ENCODE results near the gene PTPRD. TPM values are rescaled to one million over a fixed set of nuclear protein-coding genes. Genes with fewer than 3 reads are reported as not detected.

PTPRD gene
- total RNA-seq, 2 donors from 2014 or later: 60.1 to 75.7 TPM

GRCh38 chr9:10172476-10172875 lies 440.3 kb downstream of the PTPRD start:
- Histone ChIP-seq H3K27ac (no peak overlapping the region), H3K27me3 (no peaks in the 10 kb centered on the region), H3K9ac (ENCODE audit: low read depth in 2 of 2, low read length in 2 of 2) (no peak overlapping the region), H3K36me3 (no peaks in the 10 kb centered on the region), H3K4me1 (no peaks in the 10 kb centered on the region), H3K9me3 (no peaks in the 10 kb centered on the region), H3K4me3 (no peak overlapping the region)
- TF ChIP-seq CTCF (IDR thresholded peaks at IDR 0.05): no peak
- intact Hi-C loops (cut with DNase I): no loop called here
- DNase-seq: no peak

GRCh38 chr9:10168241-10168640 lies 444.6 kb downstream of the PTPRD start:
- no peak overlapping the region for H3K4me3 ChIP-seq
- no peak for TF ChIP-seq CTCF (IDR thresholded peaks at IDR 0.05)
- no peaks in the 10 kb centered on the region for H3K27me3 ChIP-seq
- H3K27ac ChIP-seq: no peak overlapping the region
- no peaks in the 10 kb centered on the region for H3K9me3 ChIP-seq
- no peak overlapping the region for H3K9ac ChIP-seq (ENCODE audit: low read depth in 2 of 2, low read length in 2 of 2)
- intact Hi-C loops (cut with DNase I): no loop called here
- H3K4me1 ChIP-seq: no peaks in the 10 kb centered on the region
- DNase-seq: no peak
- H3K36me3 ChIP-seq: no peaks in the 10 kb centered on the region

- no peak overlapping the region for H3K4me3 ChIP-seq
- H3K9me3 ChIP-seq: no peaks in the 10 kb centered on the region
- H3K36me3 ChIP-seq: no peaks in the 10 kb centered on the region
- no peaks in the 10 kb centered on the region for H3K27me3 ChIP-seq
- TF ChIP-seq CTCF (IDR thresholded peaks at IDR 0.05): no peak
- intact Hi-C loops (cut with DNase I): no loop called here
- no peak overlapping the region for H3K27ac ChIP-seq
- no peak overlapping the region for H3K9ac ChIP-seq (ENCODE audit: low read depth in 2 of 2, low read length in 2 of 2)
- DNase-seq: no peak
- H3K4me1 ChIP-seq: no peaks in the 10 kb centered on the region
Observed at GRCh38 chr9:10148796-10149195, 464.0 kb downstream of the PTPRD start.

- Histone ChIP-seq H3K4me1 (no peaks in the 10 kb centered on the region), H3K36me3 (no peaks in the 10 kb centered on the region), H3K27ac (no peak overlapping the region), H3K9ac (ENCODE audit: low read depth in 2 of 2, low read length in 2 of 2) (no peak overlapping the region), H3K9me3 (no peaks in the 10 kb centered on the region), H3K27me3 (no peaks in the 10 kb centered on the region), H3K4me3 (no peak overlapping the region)
- DNase-seq: no peak
- intact Hi-C loops (cut with DNase I): no loop called here
- no peak for TF ChIP-seq CTCF (IDR thresholded peaks at IDR 0.05)
Observed at GRCh38 chr9:10146517-10147331, 466.1 kb downstream of the PTPRD start.

GRCh38 chr9:10144355-10144754 lies 468.4 kb downstream of the PTPRD start:
- no peaks in the 10 kb centered on the region for H3K36me3 ChIP-seq
- no peak for DNase-seq
- H3K4me3 ChIP-seq: no peak overlapping the region
- no peak overlapping the region for H3K27ac ChIP-seq
- no peaks in the 10 kb centered on the region for H3K9me3 ChIP-seq
- H3K4me1 ChIP-seq: no peaks in the 10 kb centered on the region
- no peak overlapping the region for H3K9ac ChIP-seq (ENCODE audit: low read depth in 2 of 2, low read length in 2 of 2)
- H3K27me3 ChIP-seq: no peaks in the 10 kb centered on the region
- intact Hi-C loops (cut with DNase I): no loop called here
- no peak for TF ChIP-seq CTCF (IDR thresholded peaks at IDR 0.05)
